Endothelial cell of umbilical vein (primary cell): Measurements from ENCODE around the gene PATL1. TPM values are rescaled to one million over a fixed set of nuclear protein-coding genes. Genes with fewer than 3 reads are reported as not detected.
A peak's percentile ranks its signal among the peaks of the same experiment; 100 is the strongest.

Experiments used
- BruUV-seq: library from RNA; stranded (reverse); fragments of 400-500 nt; replicated peaks from 2 replicates; lab custom pipeline; 2021; lab: Mats Ljungman, UMichigan
- CTCF ChIA-PET: fragments of 300-600, 350-600 bp; sonication (Branson Sonifier 250); formaldehyde crosslinking; loops from one replicate; lab custom pipeline; 2021; ENCODE audit warnings: antibody characterized with exemption, inconsistent platforms; lab: Charles Lee
- POLR2A ChIA-PET: fragments of 300-600, 350-600 bp; sonication (Branson Sonifier 250); formaldehyde crosslinking; loops from one replicate; lab custom pipeline; 2021; ENCODE audit warnings: antibody characterized with exemption, inconsistent platforms; lab: Charles Lee
- DNase-seq: peaks from one replicate; pipeline ENCODE4 v3.0.0-alpha.2; 2011; ENCODE audit warnings: low read depth, low spot score
- FAIRE-seq: peaks from 2 replicates; lab custom pipeline; 2011; peaks lifted over from hg19 to GRCh38; lab: Jason Lieb, UNC
- H2AFZ ChIP-seq: 2 replicates; pipeline ENCODE4 v1.6.0; 2012; ENCODE audit warnings: low read depth, low read length, control low read depth, inconsistent platforms
- H3K27ac ChIP-seq: 2 replicates; pipeline ENCODE4 v1.5.1; 2011; ENCODE audit warnings: low read depth, mild to moderate bottlenecking, control low read depth, low read length, moderate library complexity; ENCODE audit not compliant: insufficient read depth
- H3K27me3 ChIP-seq, 2 experiments: 2 replicates each; pipeline versions ENCODE4 v1.6.0 to v1.6.1; 2011; ENCODE audit warnings: low read length in 2 of 2, mixed read lengths in 1 of 2; ENCODE audit not compliant: control insufficient read depth in 2 of 2, insufficient read depth in 2 of 2
- H3K36me3 ChIP-seq, 2 experiments: 2 replicates in 1 of 2; 3 replicates in 1 of 2; pipeline ENCODE4 v1.5.1; 2011; ENCODE audit warnings: low read length in 2 of 2, mild to moderate bottlenecking in 1 of 2, moderate library complexity in 1 of 2; ENCODE audit not compliant: control insufficient read depth in 2 of 2, insufficient read depth in 2 of 2; ENCODE audit errors: extremely low read depth in 1 of 2
- H3K4me1 ChIP-seq: 3 replicates; pipeline ENCODE4 v1.5.1; 2011; ENCODE audit warnings: mild to moderate bottlenecking, low read length; ENCODE audit not compliant: control insufficient read depth, insufficient read depth; ENCODE audit errors: extremely low read depth
- H3K4me2 ChIP-seq: 2 replicates; pipeline ENCODE4 v1.6.1; 2011; ENCODE audit warnings: low read length, control low read depth, mixed read lengths; ENCODE audit not compliant: insufficient read depth
- H3K4me3 ChIP-seq, 3 experiments: fragments of 200-600 bp in 1 of 3; sonication (generic), shearing (Covaris generic) in 1 of 3; replicated peaks in 1 of 3; 2 replicates each; pipeline ENCODE4 v1.5.1; 2011 to 2016; ENCODE audit warnings: control low read depth in 3 of 3, low read length in 3 of 3, mild to moderate bottlenecking in 2 of 3, inconsistent platforms in 1 of 3, low read depth in 1 of 3, moderate library complexity in 1 of 3; ENCODE audit not compliant: insufficient read depth in 1 of 3
- H3K79me2 ChIP-seq: 2 replicates; pipeline ENCODE4 v1.6.0; 2012; ENCODE audit warnings: low read length, inconsistent platforms; ENCODE audit not compliant: control insufficient read depth, insufficient read depth
- H3K9ac ChIP-seq: replicated peaks from 2 replicates; pipeline ENCODE3; 2011; ENCODE audit warnings: low read length, control low read depth; ENCODE audit not compliant: insufficient read depth; ENCODE audit errors: extremely low read depth
- H3K9me1 ChIP-seq: replicated peaks from 3 replicates; pipeline ENCODE4 v1.6.0; 2011; ENCODE audit warnings: mild to moderate bottlenecking, low read length; ENCODE audit not compliant: control insufficient read depth, insufficient read depth; ENCODE audit errors: extremely low read depth
- H3K9me3 ChIP-seq: replicated peaks from 2 replicates; pipeline ENCODE4 v1.5.1; 2012; ENCODE audit warnings: low read length, inconsistent platforms; ENCODE audit not compliant: control insufficient read depth, insufficient read depth
- H4K20me1 ChIP-seq: replicated peaks from 2 replicates; pipeline ENCODE3; 2011; ENCODE audit warnings: mild to moderate bottlenecking, low read length; ENCODE audit not compliant: control insufficient read depth, insufficient read depth; ENCODE audit errors: extremely low read depth
- EZH2 ChIP-seq: IDR thresholded peaks from 2 replicates; pipeline ENCODE4 v1.6.1; 2012; ENCODE audit warnings: borderline replicate concordance, low read depth, mild to moderate bottlenecking, moderate library complexity, low read length, inconsistent platforms; ENCODE audit not compliant: severe bottlenecking
- FOS ChIP-seq: IDR thresholded peaks from 2 replicates; pipeline ENCODE4 v1.6.1; 2011; ENCODE audit warnings: mild to moderate bottlenecking, low read length, moderate library complexity, borderline replicate concordance; ENCODE audit not compliant: insufficient read depth
- GATA2 ChIP-seq: IDR thresholded peaks from 2 replicates; pipeline ENCODE4 v1.7.0; 2011; ENCODE audit warnings: low read depth, mild to moderate bottlenecking, moderate library complexity, mixed read lengths, low read length; ENCODE audit not compliant: insufficient read length, insufficient read depth
- JUN ChIP-seq: IDR thresholded peaks from 2 replicates; pipeline ENCODE4 v1.6.1; 2011; ENCODE audit warnings: borderline replicate concordance, low read depth; ENCODE audit not compliant: insufficient read length, insufficient read depth
- MYC ChIP-seq: IDR thresholded peaks from one replicate; pipeline ENCODE4 v1.6.1; 2011; ENCODE audit warnings: mild to moderate bottlenecking, low read depth, low read length
- POLR2A ChIP-seq: IDR thresholded peaks from 2 replicates; pipeline ENCODE4 v1.6.1; 2012; ENCODE audit warnings: low read depth, mild to moderate bottlenecking, control low read depth, low read length
- POLR2AphosphoS5 ChIP-seq: IDR thresholded peaks from 2 replicates; pipeline ENCODE4 v1.6.1; 2012; ENCODE audit warnings: low read depth, mild to moderate bottlenecking, control low read depth, low read length, moderate library complexity; ENCODE audit not compliant: insufficient read depth
- dilution Hi-C: fragments of 300-500 bp; cut with MboI; formaldehyde crosslinking; loops from one replicate; pipeline ENCODE4 v1.15.0; 2019; ENCODE audit warnings: low sequenced_read_pairs; ENCODE audit not compliant: extremely low pct_ligation_motif_present
- intact Hi-C: fragments of 100-400 bp; cut with micrococcal nuclease; formaldehyde crosslinking; loops from one replicate; pipeline ENCODE4 v1.10.0; 2022
- polyA plus RNA-seq, 4 experiments: library from polyadenylated mRNA; depleted of rRNA in 3 of 4; stranded (reverse) in 3 of 4; unstranded in 1 of 4; fragments of >200 nt; gene quantifications; 2 replicates each; pipeline versions ENCODE4 v1.2.1 to v1.2.3, GENCODE V29; 2011 to 2012; ENCODE audit warnings: missing spikeins in 1 of 4
- total RNA-seq: library from RNA; stranded (reverse); gene quantifications from 2 replicates; pipeline ENCODE4 v1.2.3, GENCODE V29; 2021
- TF ChIP-seq, protein P1 (sequence below): IDR thresholded peaks from 2 replicates; pipeline ENCODE4 v1.6.1; 2011; ENCODE audit not compliant: insufficient read depth, insufficient read length
- TF ChIP-seq, protein P2 (sequence below), 2 donors: IDR thresholded peaks; 1 replicate in 1 of 2; 2 replicates in 1 of 2; pipeline ENCODE4 v1.5.1; 2011; ENCODE audit warnings: low read length in 2 of 2, mild to moderate bottlenecking in 2 of 2, moderate library complexity in 2 of 2, control low read depth in 1 of 2, inconsistent platforms in 1 of 2, low read depth in 1 of 2; ENCODE audit not compliant: insufficient read depth in 1 of 2; ENCODE audit errors: extremely low read depth in 1 of 2

PATL1 gene
- total and polyA plus RNA-seq, 2 donors (not counting 3 experiments of a cell fraction or from before 2014, with no cell fraction given) = 33.7 to 38.8 TPM

DNA sequence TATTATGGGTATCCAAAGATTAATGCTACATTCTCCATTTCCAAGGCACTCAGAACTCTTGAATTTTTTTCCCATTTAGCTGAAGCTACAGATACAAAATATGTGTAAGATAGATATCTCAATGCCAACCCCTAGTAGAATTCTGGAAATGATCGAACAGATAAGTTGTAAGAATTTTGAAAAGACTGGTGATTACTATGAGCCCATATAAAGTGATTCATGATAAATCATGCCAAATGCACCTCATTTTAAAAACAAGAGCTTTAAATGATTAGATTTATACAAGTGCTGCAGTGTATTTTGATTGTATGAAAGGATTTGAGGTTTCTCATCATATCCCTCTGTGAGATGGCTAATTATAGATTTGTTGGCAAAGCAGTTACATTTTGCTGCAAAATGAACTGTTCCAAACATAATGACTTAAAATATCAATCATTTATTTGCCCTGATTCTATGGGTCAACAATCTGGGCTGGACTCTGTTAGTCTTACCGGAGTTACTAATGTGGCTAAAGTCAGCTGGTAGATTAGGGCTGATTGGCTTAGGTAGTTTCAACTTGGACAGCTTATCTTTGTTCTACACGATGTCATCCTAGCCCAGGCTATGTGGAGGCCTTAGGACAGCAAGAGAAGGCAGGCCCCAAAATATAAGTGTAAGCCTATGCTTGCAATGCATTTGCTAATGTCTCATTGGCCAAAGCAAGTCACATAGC lies 41.5 kb upstream of the PATL1 start:
- no peak for TF ChIP-seq POLR2A
- TF ChIP-seq, protein P1, sequence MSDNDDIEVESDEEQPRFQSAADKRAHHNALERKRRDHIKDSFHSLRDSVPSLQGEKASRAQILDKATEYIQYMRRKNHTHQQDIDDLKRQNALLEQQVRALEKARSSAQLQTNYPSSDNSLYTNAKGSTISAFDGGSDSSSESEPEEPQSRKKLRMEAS = no peak
- H3K4me2 ChIP-seq = no peak overlapping the region
- H2AFZ ChIP-seq = no peak overlapping the region

DNA sequence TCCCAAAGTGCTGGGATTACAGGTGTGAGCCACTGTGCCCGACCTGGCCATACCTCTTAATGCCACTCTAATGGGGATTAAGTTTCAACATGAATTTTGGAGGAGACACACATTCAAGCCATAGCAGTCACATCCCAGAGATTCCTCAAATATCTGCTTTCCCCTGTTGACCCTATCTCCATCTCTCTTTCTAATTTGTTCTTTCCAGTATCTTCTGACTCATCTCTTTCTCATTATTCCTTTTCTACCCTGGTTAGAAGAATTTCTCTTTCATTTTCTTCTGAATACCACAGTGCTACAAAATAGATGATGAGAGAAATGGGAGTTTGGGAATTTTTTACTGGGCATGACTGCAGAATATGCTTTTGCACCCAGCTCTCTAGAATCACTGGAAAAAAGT lies 39.7 kb upstream of the PATL1 start:
- no peak for TF ChIP-seq JUN
- TF ChIP-seq GATA2 = no peak
- no peak for TF ChIP-seq MYC
- no peak for TF ChIP-seq POLR2A
- no peak for TF ChIP-seq POLR2AphosphoS5
- no peak for TF ChIP-seq FOS
- TF ChIP-seq, protein P2, sequence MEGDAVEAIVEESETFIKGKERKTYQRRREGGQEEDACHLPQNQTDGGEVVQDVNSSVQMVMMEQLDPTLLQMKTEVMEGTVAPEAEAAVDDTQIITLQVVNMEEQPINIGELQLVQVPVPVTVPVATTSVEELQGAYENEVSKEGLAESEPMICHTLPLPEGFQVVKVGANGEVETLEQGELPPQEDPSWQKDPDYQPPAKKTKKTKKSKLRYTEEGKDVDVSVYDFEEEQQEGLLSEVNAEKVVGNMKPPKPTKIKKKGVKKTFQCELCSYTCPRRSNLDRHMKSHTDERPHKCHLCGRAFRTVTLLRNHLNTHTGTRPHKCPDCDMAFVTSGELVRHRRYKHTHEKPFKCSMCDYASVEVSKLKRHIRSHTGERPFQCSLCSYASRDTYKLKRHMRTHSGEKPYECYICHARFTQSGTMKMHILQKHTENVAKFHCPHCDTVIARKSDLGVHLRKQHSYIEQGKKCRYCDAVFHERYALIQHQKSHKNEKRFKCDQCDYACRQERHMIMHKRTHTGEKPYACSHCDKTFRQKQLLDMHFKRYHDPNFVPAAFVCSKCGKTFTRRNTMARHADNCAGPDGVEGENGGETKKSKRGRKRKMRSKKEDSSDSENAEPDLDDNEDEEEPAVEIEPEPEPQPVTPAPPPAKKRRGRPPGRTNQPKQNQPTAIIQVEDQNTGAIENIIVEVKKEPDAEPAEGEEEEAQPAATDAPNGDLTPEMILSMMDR (IDR thresholded peaks at IDR 0.05; ENCODE audit: extremely low read depth in 1 of 2, insufficient read depth in 1 of 2, low read depth in 1 of 2, low read length in 2 of 2) = no peak
- TF ChIP-seq, protein P1 = no peak
- TF ChIP-seq EZH2 = no peak
- no TSS peak for BruUV-seq
- no peak overlapping the region for H2AFZ ChIP-seq
- H3K9me3 ChIP-seq = no peaks in the 10 kb centered on the region
- FAIRE-seq (no peak), DNase-seq (no peak)
- no peaks in the 10 kb centered on the region for H3K79me2 ChIP-seq
- dilution Hi-C loops (no loop called here), intact Hi-C loops (no loop called here)
- H3K9me1 ChIP-seq = no peaks in the 10 kb centered on the region
- H3K9ac ChIP-seq = no peak overlapping the region
- no peak overlapping the region for H3K4me3 ChIP-seq
- H3K4me2 ChIP-seq = no peak overlapping the region
- ChIA-PET CTCF (interaction anchor here (2.8 kb wide), 1 partner anchor 46 kb away, joined by 7 read pairs; the partner anchor contains the start of gene STX3), POLR2A (no interaction called here)
- no peaks in the 10 kb centered on the region for H4K20me1 ChIP-seq
- H3K27ac ChIP-seq = no peak overlapping the region
- H3K36me3 ChIP-seq = no peaks in the 10 kb centered on the region
- peaks cover 18% of the 10 kb centered on the region for H3K4me1 ChIP-seq
- H3K27me3 ChIP-seq = no peaks in the 10 kb centered on the region

More for the DNA sequence above, 41.5 kb upstream of the PATL1 start:
- dilution Hi-C loops (no loop called here), intact Hi-C loops (no loop called here)
- Histone ChIP-seq H3K27me3 (no peaks in the 10 kb centered on the region), H3K9me3 (no peaks in the 10 kb centered on the region), H3K79me2 (no peaks in the 10 kb centered on the region), H3K36me3 (no peaks in the 10 kb centered on the region), H3K9ac (no peak overlapping the region), H4K20me1 (no peaks in the 10 kb centered on the region), H3K9me1 (no peaks in the 10 kb centered on the region), H3K27ac (no peak overlapping the region), H3K4me3 (no peak overlapping the region), H3K4me1 (peaks cover 18% of the 10 kb centered on the region)
- CTCF ChIA-PET = interaction anchor here (0.9 to 1.3 kb wide), 2 partner anchors 11 to 15 kb away, joined by 3 to 4 read pairs; no protein-coding TSS in a partner anchor
- POLR2A ChIA-PET = no interaction called here
- FAIRE-seq (peak; percentile 15), DNase-seq (no peak)
- BruUV-seq = no TSS peak
